Endothelial cell of umbilical vein (primary cell): ENCODE measurements around the gene CPLX1. TPM values are rescaled to one million over a fixed set of nuclear protein-coding genes. Genes with fewer than 3 reads are reported as not detected.

ENCODE experiments used
- BruUV-seq: library from RNA; stranded (reverse); fragments of 400-500 nt; replicated peaks from 2 replicates; lab custom pipeline; 2021; lab: Mats Ljungman, UMichigan
- CTCF ChIA-PET: fragments of 300-600, 350-600 bp; sonication (Branson Sonifier 250); formaldehyde crosslinking; loops from one replicate; lab custom pipeline; 2021; ENCODE audit warnings: antibody characterized with exemption, inconsistent platforms; lab: Charles Lee
- POLR2A ChIA-PET: fragments of 300-600, 350-600 bp; sonication (Branson Sonifier 250); formaldehyde crosslinking; loops from one replicate; lab custom pipeline; 2021; ENCODE audit warnings: antibody characterized with exemption, inconsistent platforms; lab: Charles Lee
- DNase-seq: peaks from one replicate; pipeline ENCODE4 v3.0.0-alpha.2; 2011; ENCODE audit warnings: low read depth, low spot score
- FAIRE-seq: peaks from 2 replicates; lab custom pipeline; 2011; peaks lifted over from hg19 to GRCh38; lab: Jason Lieb, UNC
- H2AFZ ChIP-seq: 2 replicates; pipeline ENCODE4 v1.6.0; 2012; ENCODE audit warnings: low read depth, low read length, control low read depth, inconsistent platforms
- H3K27ac ChIP-seq: 2 replicates; pipeline ENCODE4 v1.5.1; 2011; ENCODE audit warnings: low read depth, mild to moderate bottlenecking, control low read depth, low read length, moderate library complexity; ENCODE audit not compliant: insufficient read depth
- H3K27me3 ChIP-seq, 2 experiments: 2 replicates each; pipeline versions ENCODE4 v1.6.0 to v1.6.1; 2011; ENCODE audit warnings: low read length in 2 of 2, mixed read lengths in 1 of 2; ENCODE audit not compliant: control insufficient read depth in 2 of 2, insufficient read depth in 2 of 2
- H3K36me3 ChIP-seq, 2 experiments: 2 replicates in 1 of 2; 3 replicates in 1 of 2; pipeline ENCODE4 v1.5.1; 2011; ENCODE audit warnings: low read length in 2 of 2, mild to moderate bottlenecking in 1 of 2, moderate library complexity in 1 of 2; ENCODE audit not compliant: control insufficient read depth in 2 of 2, insufficient read depth in 2 of 2; ENCODE audit errors: extremely low read depth in 1 of 2
- H3K4me1 ChIP-seq: 3 replicates; pipeline ENCODE4 v1.5.1; 2011; ENCODE audit warnings: mild to moderate bottlenecking, low read length; ENCODE audit not compliant: control insufficient read depth, insufficient read depth; ENCODE audit errors: extremely low read depth
- H3K4me2 ChIP-seq: 2 replicates; pipeline ENCODE4 v1.6.1; 2011; ENCODE audit warnings: low read length, control low read depth, mixed read lengths; ENCODE audit not compliant: insufficient read depth
- H3K4me3 ChIP-seq, 3 experiments: fragments of 200-600 bp in 1 of 3; sonication (generic), shearing (Covaris generic) in 1 of 3; replicated peaks in 1 of 3; 2 replicates each; pipeline ENCODE4 v1.5.1; 2011 to 2016; ENCODE audit warnings: control low read depth in 3 of 3, low read length in 3 of 3, mild to moderate bottlenecking in 2 of 3, inconsistent platforms in 1 of 3, low read depth in 1 of 3, moderate library complexity in 1 of 3; ENCODE audit not compliant: insufficient read depth in 1 of 3
- H3K79me2 ChIP-seq: 2 replicates; pipeline ENCODE4 v1.6.0; 2012; ENCODE audit warnings: low read length, inconsistent platforms; ENCODE audit not compliant: control insufficient read depth, insufficient read depth
- H3K9ac ChIP-seq: replicated peaks from 2 replicates; pipeline ENCODE3; 2011; ENCODE audit warnings: low read length, control low read depth; ENCODE audit not compliant: insufficient read depth; ENCODE audit errors: extremely low read depth
- H3K9me1 ChIP-seq: replicated peaks from 3 replicates; pipeline ENCODE4 v1.6.0; 2011; ENCODE audit warnings: mild to moderate bottlenecking, low read length; ENCODE audit not compliant: control insufficient read depth, insufficient read depth; ENCODE audit errors: extremely low read depth
- H3K9me3 ChIP-seq: replicated peaks from 2 replicates; pipeline ENCODE4 v1.5.1; 2012; ENCODE audit warnings: low read length, inconsistent platforms; ENCODE audit not compliant: control insufficient read depth, insufficient read depth
- H4K20me1 ChIP-seq: replicated peaks from 2 replicates; pipeline ENCODE3; 2011; ENCODE audit warnings: mild to moderate bottlenecking, low read length; ENCODE audit not compliant: control insufficient read depth, insufficient read depth; ENCODE audit errors: extremely low read depth
- EZH2 ChIP-seq: IDR thresholded peaks from 2 replicates; pipeline ENCODE4 v1.6.1; 2012; ENCODE audit warnings: borderline replicate concordance, low read depth, mild to moderate bottlenecking, moderate library complexity, low read length, inconsistent platforms; ENCODE audit not compliant: severe bottlenecking
- FOS ChIP-seq: IDR thresholded peaks from 2 replicates; pipeline ENCODE4 v1.6.1; 2011; ENCODE audit warnings: mild to moderate bottlenecking, low read length, moderate library complexity, borderline replicate concordance; ENCODE audit not compliant: insufficient read depth
- GATA2 ChIP-seq: IDR thresholded peaks from 2 replicates; pipeline ENCODE4 v1.7.0; 2011; ENCODE audit warnings: low read depth, mild to moderate bottlenecking, moderate library complexity, mixed read lengths, low read length; ENCODE audit not compliant: insufficient read length, insufficient read depth
- MYC ChIP-seq: IDR thresholded peaks from one replicate; pipeline ENCODE4 v1.6.1; 2011; ENCODE audit warnings: mild to moderate bottlenecking, low read depth, low read length
- POLR2A ChIP-seq: IDR thresholded peaks from 2 replicates; pipeline ENCODE4 v1.6.1; 2012; ENCODE audit warnings: low read depth, mild to moderate bottlenecking, control low read depth, low read length
- POLR2AphosphoS5 ChIP-seq: IDR thresholded peaks from 2 replicates; pipeline ENCODE4 v1.6.1; 2012; ENCODE audit warnings: low read depth, mild to moderate bottlenecking, control low read depth, low read length, moderate library complexity; ENCODE audit not compliant: insufficient read depth
- dilution Hi-C: fragments of 300-500 bp; cut with MboI; formaldehyde crosslinking; loops from one replicate; pipeline ENCODE4 v1.15.0; 2019; ENCODE audit warnings: low sequenced_read_pairs; ENCODE audit not compliant: extremely low pct_ligation_motif_present
- intact Hi-C: fragments of 100-400 bp; cut with micrococcal nuclease; formaldehyde crosslinking; loops from one replicate; pipeline ENCODE4 v1.10.0; 2022
- polyA plus RNA-seq, 4 experiments: library from polyadenylated mRNA; depleted of rRNA in 3 of 4; stranded (reverse) in 3 of 4; unstranded in 1 of 4; fragments of >200 nt; gene quantifications; 2 replicates each; pipeline versions ENCODE4 v1.2.1 to v1.2.3, GENCODE V29; 2011 to 2012; ENCODE audit warnings: missing spikeins in 1 of 4
- total RNA-seq: library from RNA; stranded (reverse); gene quantifications from 2 replicates; pipeline ENCODE4 v1.2.3, GENCODE V29; 2021
- TF ChIP-seq, protein P1 (sequence below): IDR thresholded peaks from 2 replicates; pipeline ENCODE4 v1.6.1; 2011; ENCODE audit not compliant: insufficient read depth, insufficient read length
- TF ChIP-seq, protein P2 (sequence below), 2 donors: IDR thresholded peaks; 1 replicate in 1 of 2; 2 replicates in 1 of 2; pipeline ENCODE4 v1.5.1; 2011; ENCODE audit warnings: low read length in 2 of 2, mild to moderate bottlenecking in 2 of 2, moderate library complexity in 2 of 2, control low read depth in 1 of 2, inconsistent platforms in 1 of 2, low read depth in 1 of 2; ENCODE audit not compliant: insufficient read depth in 1 of 2; ENCODE audit errors: extremely low read depth in 1 of 2

CPLX1 gene
- total and polyA plus RNA-seq, 2 donors (not counting 3 experiments of a cell fraction or from before 2014, with no cell fraction given) = 1.0 to 1.8 TPM

- no peak overlapping the region for H3K4me2 ChIP-seq
- H3K4me3 ChIP-seq = no peak overlapping the region
- no TSS peak for BruUV-seq
- no peak overlapping the region for H2AFZ ChIP-seq
- no peaks in the 10 kb centered on the region for H3K4me1 ChIP-seq
- dilution Hi-C loops (no loop called here), intact Hi-C loops (no loop called here)
- no peaks in the 10 kb centered on the region for H3K9me1 ChIP-seq
- H4K20me1 ChIP-seq = no peaks in the 10 kb centered on the region
- ChIA-PET POLR2A (no interaction called here), CTCF (interaction anchor here (1.3 kb wide), 2 partner anchors 103 to 142 kb away, joined by 3 read pairs; partner anchors contain the start of gene IDUA)
- TF ChIP-seq GATA2 (no peak), EZH2 (no peak), MYC (no peak), FOS (no peak)
- TF ChIP-seq, protein P1, sequence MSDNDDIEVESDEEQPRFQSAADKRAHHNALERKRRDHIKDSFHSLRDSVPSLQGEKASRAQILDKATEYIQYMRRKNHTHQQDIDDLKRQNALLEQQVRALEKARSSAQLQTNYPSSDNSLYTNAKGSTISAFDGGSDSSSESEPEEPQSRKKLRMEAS = no peak
- H3K27me3 ChIP-seq = no peaks in the 10 kb centered on the region
- DNase-seq (no peak), FAIRE-seq (no peak)
- no peak overlapping the region for H3K9ac ChIP-seq
- no peaks in the 10 kb centered on the region for H3K79me2 ChIP-seq
- no peaks in the 10 kb centered on the region for H3K9me3 ChIP-seq
- peaks cover 3 to 4% of the 10 kb centered on the region in 2 experiments for H3K36me3 ChIP-seq
- H3K27ac ChIP-seq = no peak overlapping the region
These were observed 19.4 kb upstream of the CPLX1 start for GRCh38 chr4:845233-845835.

DNA sequence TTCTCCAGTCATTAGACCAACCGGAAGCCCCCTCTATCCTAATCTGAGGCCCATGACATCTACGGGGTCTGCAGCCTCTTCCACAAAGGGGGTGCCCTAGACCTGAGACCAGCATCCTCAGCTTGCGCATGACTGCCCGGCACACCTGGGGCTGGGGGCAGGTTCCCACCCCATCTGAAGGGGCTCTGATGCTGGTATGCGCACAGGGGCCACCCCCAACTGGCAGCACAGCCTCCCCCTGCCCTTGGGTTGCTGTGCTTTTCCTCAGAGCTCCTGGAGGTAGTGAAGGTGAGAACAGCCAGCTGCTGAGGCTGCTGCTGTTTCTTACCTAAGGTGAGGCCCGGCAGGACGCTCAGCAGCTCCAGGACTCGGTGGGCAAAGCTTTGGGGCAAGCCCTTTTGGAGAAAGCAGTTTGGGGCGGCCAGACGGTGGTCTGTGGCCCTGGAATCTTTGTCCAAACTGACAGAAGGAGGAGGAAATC is 18.9 kb upstream of the CPLX1 start:
- Histone ChIP-seq H3K9ac (no peak overlapping the region), H3K9me1 (no peaks in the 10 kb centered on the region), H2AFZ (no peak overlapping the region), H3K4me2 (no peak overlapping the region), H3K4me1 (no peaks in the 10 kb centered on the region), H4K20me1 (no peaks in the 10 kb centered on the region), H3K4me3 (no peak overlapping the region), H3K27ac (no peak overlapping the region), H3K27me3 (no peaks in the 10 kb centered on the region), H3K79me2 (no peaks in the 10 kb centered on the region), H3K9me3 (no peaks in the 10 kb centered on the region), H3K36me3 (peaks cover under 1 to 3% of the 10 kb centered on the region in 2 experiments)
- DNase-seq (no peak), FAIRE-seq (no peak)
- BruUV-seq = no TSS peak
- dilution Hi-C loops = no loop called here
- POLR2A ChIA-PET = no interaction called here
- CTCF ChIA-PET = interaction anchor here (1.3 kb wide), 2 partner anchors 102 to 142 kb away, joined by 3 read pairs; partner anchors contain the start of gene IDUA
- intact Hi-C loops = no loop called here
- TF ChIP-seq GATA2 = no peak
- TF ChIP-seq POLR2AphosphoS5 = no peak
- TF ChIP-seq, protein P1 = no peak
- no peak for TF ChIP-seq MYC
- TF ChIP-seq, protein P2, sequence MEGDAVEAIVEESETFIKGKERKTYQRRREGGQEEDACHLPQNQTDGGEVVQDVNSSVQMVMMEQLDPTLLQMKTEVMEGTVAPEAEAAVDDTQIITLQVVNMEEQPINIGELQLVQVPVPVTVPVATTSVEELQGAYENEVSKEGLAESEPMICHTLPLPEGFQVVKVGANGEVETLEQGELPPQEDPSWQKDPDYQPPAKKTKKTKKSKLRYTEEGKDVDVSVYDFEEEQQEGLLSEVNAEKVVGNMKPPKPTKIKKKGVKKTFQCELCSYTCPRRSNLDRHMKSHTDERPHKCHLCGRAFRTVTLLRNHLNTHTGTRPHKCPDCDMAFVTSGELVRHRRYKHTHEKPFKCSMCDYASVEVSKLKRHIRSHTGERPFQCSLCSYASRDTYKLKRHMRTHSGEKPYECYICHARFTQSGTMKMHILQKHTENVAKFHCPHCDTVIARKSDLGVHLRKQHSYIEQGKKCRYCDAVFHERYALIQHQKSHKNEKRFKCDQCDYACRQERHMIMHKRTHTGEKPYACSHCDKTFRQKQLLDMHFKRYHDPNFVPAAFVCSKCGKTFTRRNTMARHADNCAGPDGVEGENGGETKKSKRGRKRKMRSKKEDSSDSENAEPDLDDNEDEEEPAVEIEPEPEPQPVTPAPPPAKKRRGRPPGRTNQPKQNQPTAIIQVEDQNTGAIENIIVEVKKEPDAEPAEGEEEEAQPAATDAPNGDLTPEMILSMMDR (IDR thresholded peaks at IDR 0.05; ENCODE audit: extremely low read depth in 1 of 2, insufficient read depth in 1 of 2, low read depth in 1 of 2, low read length in 2 of 2) = no peak
- TF ChIP-seq POLR2A = no peak
- no peak for TF ChIP-seq FOS
